GM21367 (cell line): ENCODE measurements around the gene MT1F.

ENCODE experiments used
- ATAC-seq: cut with Tn5 transposase; IDR thresholded peaks from one replicate; pipeline ENCODE4 v1.9.1; 2021; ENCODE audit not compliant: unreplicated experiment

The MT1F gene

DNA sequence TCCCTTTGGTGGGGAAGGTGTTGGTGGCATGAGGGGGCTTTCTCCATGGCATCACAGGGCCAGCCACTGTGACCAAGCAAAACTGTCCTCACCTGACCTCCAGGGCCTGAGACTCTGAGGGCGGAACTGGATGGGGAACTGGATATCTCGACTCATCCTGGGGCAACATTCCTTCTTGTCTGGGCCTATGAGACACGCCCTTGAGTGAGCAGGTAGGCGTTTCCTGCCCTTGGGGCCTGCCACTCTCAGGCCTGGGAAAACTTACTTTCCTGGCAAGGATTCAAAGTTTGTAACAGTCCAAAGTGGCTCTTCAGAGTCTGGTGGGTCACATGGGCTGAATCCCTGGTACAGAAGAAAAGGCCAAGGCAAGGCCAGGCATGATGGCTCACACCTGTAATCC is 34.1 kb downstream of the MT1F start:
- ATAC-seq, result no peak

- no peak for ATAC-seq
Observed at GRCh38 chr16:56695246-56695645, 37.5 kb downstream of the MT1F start.

- no peak for ATAC-seq
Observed at GRCh38 chr16:56697456-56698155, 39.8 kb downstream of the MT1F start.

GRCh38 chr16:56700195-56700594 is 42.4 kb downstream of the MT1F start:
- no peak for ATAC-seq

DNA sequence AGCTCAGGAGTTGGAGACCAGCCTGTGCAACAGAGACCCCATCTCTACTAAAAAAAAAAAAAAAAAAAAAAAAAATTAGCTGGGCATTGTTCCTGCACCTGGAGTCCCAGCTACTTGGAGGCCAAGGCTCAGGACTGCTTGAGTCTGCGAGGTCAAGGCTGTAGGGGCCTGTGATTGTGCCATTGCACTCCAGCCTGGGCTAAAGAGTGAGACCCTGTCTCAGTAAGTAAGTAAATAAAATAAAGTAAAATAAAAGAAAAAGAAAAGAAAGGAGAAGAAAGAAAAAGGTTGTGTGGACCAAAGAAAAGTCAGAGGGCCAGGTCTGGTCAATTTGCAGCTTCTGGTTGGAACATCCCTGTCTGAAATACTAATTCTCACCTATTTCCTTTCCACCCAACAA is 42.9 kb downstream of the MT1F start:
- no peak for ATAC-seq

- ATAC-seq, result no peak
Observed at GRCh38 chr16:56701534-56701933, 43.8 kb downstream of the MT1F start.

DNA sequence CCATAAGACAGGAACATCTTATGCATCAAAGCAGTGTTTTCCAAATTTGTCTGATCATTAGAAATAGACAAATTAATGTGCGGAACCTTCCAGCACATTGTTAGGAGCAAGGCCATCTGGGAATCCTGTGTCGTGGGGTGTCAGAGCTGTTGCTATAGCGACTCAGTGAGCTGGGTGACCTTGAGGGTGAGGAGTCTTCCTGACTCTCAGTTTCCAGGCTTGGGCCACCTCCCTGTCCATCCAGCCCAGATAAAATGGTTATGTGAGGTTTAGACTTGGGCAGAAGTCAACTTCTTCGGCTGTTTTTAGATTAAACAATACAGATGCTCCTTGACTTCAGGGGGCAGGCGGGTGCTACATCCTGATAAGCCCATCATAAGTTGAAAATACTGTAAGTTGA is 45.1 kb downstream of the MT1F start:
- no peak for ATAC-seq
